IMR-90 (cell line): ENCODE data around the gene CFAP43. TPM values are rescaled to one million over a fixed set of nuclear protein-coding genes. Genes with fewer than 3 reads are reported as not detected.
A peak's percentile ranks its signal among the peaks of the same experiment; 100 is the strongest.

Experiments
- ATAC-seq: fragments of 200-7000 bp; cut with Tn5 transposase; 2 replicates; pipeline ENCODE4 v1.9.1; 2020; ENCODE audit warnings: low read depth, mild to moderate bottlenecking, moderate library complexity
- BruUV-seq: library from RNA; stranded (reverse); fragments of 400-500 nt; replicated peaks from 2 replicates; lab custom pipeline; 2021; lab: Mats Ljungman, UMichigan
- CTCF ChIA-PET: fragments of 300-600 bp; formaldehyde crosslinking; extraction: SDS; loops from one replicate; lab custom pipeline; 2021; ENCODE audit warnings: antibody characterized with exemption; lab: Yijun Ruan, JAX
- POLR2A ChIA-PET: fragments of 300-600 bp; sonication (Branson Sonifier 250); formaldehyde crosslinking; loops from one replicate; lab custom pipeline; 2022; ENCODE audit warnings: antibody characterized with exemption; ENCODE audit not compliant: unreplicated experiment; lab: Charles Lee
- DNase-seq: peaks from one replicate; pipeline ENCODE4 v3.0.0; 2013
- H2AFZ ChIP-seq: replicated peaks from 2 replicates; pipeline ENCODE3; 2013; ENCODE audit warnings: low read length, mild to moderate bottlenecking; ENCODE audit not compliant: poor library complexity
- H2AK5ac ChIP-seq: 2 replicates; pipeline ENCODE4 v1.6.1; 2013; ENCODE audit warnings: low read depth, low read length, inconsistent platforms
- H2AK9ac ChIP-seq: replicated peaks from 2 replicates; pipeline ENCODE3; 2013; ENCODE audit warnings: mild to moderate bottlenecking, low read depth, low read length, moderate library complexity; ENCODE audit not compliant: poor library complexity
- H2BK120ac ChIP-seq: 2 replicates; pipeline ENCODE4 v1.6.1; 2013; ENCODE audit warnings: low read depth, low read length, inconsistent platforms
- H2BK15ac ChIP-seq: 3 replicates; pipeline ENCODE4 v1.6.1; 2013; ENCODE audit warnings: low read depth, low read length, inconsistent platforms
- H2BK20ac ChIP-seq: 2 replicates; pipeline ENCODE4 v1.6.1; 2013; ENCODE audit warnings: low read depth, mild to moderate bottlenecking, inconsistent platforms, low read length, moderate library complexity
- H2BK5ac ChIP-seq: 2 replicates; pipeline ENCODE4 v1.6.1; 2013; ENCODE audit warnings: mild to moderate bottlenecking, low read depth, low read length, inconsistent platforms; ENCODE audit not compliant: poor library complexity, severe bottlenecking
- H3K14ac ChIP-seq: replicated peaks from 2 replicates; pipeline ENCODE4 v1.6.1; 2013; ENCODE audit warnings: low read depth, low read length, inconsistent platforms
- H3K18ac ChIP-seq: 2 replicates; pipeline ENCODE4 v1.6.1; 2013; ENCODE audit warnings: low read depth, low read length, control low read depth
- H3K23ac ChIP-seq: 2 replicates; pipeline ENCODE4 v1.6.1; 2013; ENCODE audit warnings: low read depth, low read length, inconsistent platforms
- H3K27ac ChIP-seq: 2 replicates; pipeline ENCODE4 v1.5.1; 2013; ENCODE audit warnings: mild to moderate bottlenecking, control low read depth, low read length; ENCODE audit not compliant: insufficient read depth
- H3K27me3 ChIP-seq: 2 replicates; pipeline ENCODE4 v1.6.1; 2013; ENCODE audit warnings: low read length; ENCODE audit not compliant: control insufficient read depth, insufficient read depth
- H3K36me3 ChIP-seq: 2 replicates; pipeline ENCODE4 v1.6.1; 2013; ENCODE audit warnings: low read length, mixed read lengths; ENCODE audit not compliant: control insufficient read depth, insufficient read depth
- H3K4ac ChIP-seq: 2 replicates; pipeline ENCODE4 v1.6.1; 2013; ENCODE audit warnings: low read depth, low read length, inconsistent platforms
- H3K4me1 ChIP-seq: 2 replicates; pipeline ENCODE4 v1.6.1; 2013; ENCODE audit warnings: low read length, mixed read lengths; ENCODE audit not compliant: control insufficient read depth, insufficient read depth
- H3K4me2 ChIP-seq: 2 replicates; pipeline ENCODE4 v1.6.1; 2013; ENCODE audit warnings: low read depth, mild to moderate bottlenecking, control low read depth, low read length, moderate library complexity
- H3K4me3 ChIP-seq: 2 replicates; pipeline ENCODE4 v1.5.1; 2013; ENCODE audit warnings: low read depth, mild to moderate bottlenecking, control low read depth, low read length, moderate library complexity; ENCODE audit not compliant: insufficient read depth
- H3K56ac ChIP-seq: 2 replicates; pipeline ENCODE4 v1.6.1; 2013; ENCODE audit warnings: low read length, inconsistent platforms; ENCODE audit not compliant: insufficient read depth; ENCODE audit errors: extremely low read depth
- H3K79me1 ChIP-seq, 2 experiments: 2 replicates each; pipeline ENCODE4 v1.6.1; 2013; ENCODE audit warnings: low read length in 2 of 2, inconsistent platforms in 1 of 2, low read depth in 1 of 2
- H3K9ac ChIP-seq: 2 replicates; pipeline ENCODE4 v1.6.1; 2013; ENCODE audit warnings: low read depth, low read length, control low read depth
- H3K9me1 ChIP-seq: 2 replicates; pipeline ENCODE4 v1.6.1; 2013; ENCODE audit warnings: low read length, inconsistent platforms; ENCODE audit not compliant: insufficient read depth
- H3K9me3 ChIP-seq: 2 replicates; pipeline ENCODE4 v1.6.1; 2013; ENCODE audit warnings: low read length; ENCODE audit not compliant: control insufficient read depth, insufficient read depth
- H4K20me1 ChIP-seq: 2 replicates; pipeline ENCODE4 v1.6.1; 2013; ENCODE audit warnings: low read length, inconsistent platforms; ENCODE audit not compliant: insufficient read depth
- H4K5ac ChIP-seq: 2 replicates; pipeline ENCODE4 v1.6.1; 2013; ENCODE audit warnings: mild to moderate bottlenecking, low read depth, low read length, control low read depth
- H4K8ac ChIP-seq, 2 experiments: 2 replicates each; pipeline ENCODE4 v1.6.1; 2013; ENCODE audit warnings: low read depth in 2 of 2, low read length in 2 of 2, control low read depth in 1 of 2, inconsistent platforms in 1 of 2
- H4K91ac ChIP-seq: 2 replicates; pipeline ENCODE4 v1.6.1; 2013; ENCODE audit warnings: low read depth, low read length, inconsistent platforms; ENCODE audit not compliant: insufficient read depth
- CEBPB ChIP-seq: IDR thresholded peaks from 2 replicates; pipeline ENCODE4 v1.6.1; 2012; ENCODE audit warnings: low read depth, low read length, improper control_type of control experiment
- MAZ ChIP-seq: IDR thresholded peaks from 2 replicates; pipeline ENCODE4 v1.6.1; 2012; ENCODE audit warnings: low read depth, mild to moderate bottlenecking, low read length, improper control_type of control experiment, moderate library complexity, borderline replicate concordance
- NFE2L2 ChIP-seq: fragments of 150-350 bp; IDR thresholded peaks from 2 replicates; pipeline ENCODE4 v1.6.1; 2016; ENCODE audit warnings: low read depth, mild to moderate bottlenecking, low read length
- WGBS, 2 experiments: methylation state at CpG; one replicate each; pipeline versions ENCODE4 v1.1.5 to v1.1.7; 2013; ENCODE audit warnings: missing lambda C conversion rate in 2 of 2; ENCODE audit not compliant: insufficient read length in 1 of 2; ENCODE audit errors: extremely low coverage in 2 of 2; 5-methylcytosine and 5-hydroxymethylcytosine counted together
- dilution Hi-C: fragments of 300-500 bp; cut with HindIII; formaldehyde crosslinking; loops from one replicate; pipeline ENCODE4 v1.14.3; 2018; ENCODE audit warnings: low sequenced_read_pairs; ENCODE audit not compliant: unreplicated experiment
- in situ Hi-C: fragments of 300-500 bp; cut with MboI; formaldehyde crosslinking; loops from 3 replicates; pipeline ENCODE4 v1.14.3; 2019; ENCODE audit warnings: low sequenced_read_pairs, inconsistent platforms, mixed read lengths
- intact Hi-C: fragments of 100-400 bp; cut with micrococcal nuclease; formaldehyde crosslinking; loops from 2 replicates; pipeline ENCODE4 v1.10.0; 2022
- polyA plus RNA-seq, 3 experiments: library from polyadenylated mRNA; depleted of rRNA; stranded (reverse); fragments of >200 nt; gene quantifications; 2 replicates each; pipeline ENCODE4 v1.2.3, GENCODE V29; 2012; ENCODE audit warnings: low replicate concordance in 1 of 3
- total RNA-seq: library from RNA; depleted of rRNA; stranded (reverse); fragments of >200 nt; gene quantifications from 2 replicates; pipeline ENCODE4 v1.2.3, GENCODE V29; 2012
- TF ChIP-seq, protein P1 (sequence below): fragments of 150-350 bp; IDR thresholded peaks from 2 replicates; pipeline ENCODE4 v1.6.1; 2016; ENCODE audit warnings: low read depth, mild to moderate bottlenecking, low read length, moderate library complexity, borderline replicate concordance

Gene CFAP43
- total and polyA plus RNA-seq, 2 of the 4 experiments (the other 2 are of a cell fraction): under 0.01 to 0.05 TPM

DNA sequence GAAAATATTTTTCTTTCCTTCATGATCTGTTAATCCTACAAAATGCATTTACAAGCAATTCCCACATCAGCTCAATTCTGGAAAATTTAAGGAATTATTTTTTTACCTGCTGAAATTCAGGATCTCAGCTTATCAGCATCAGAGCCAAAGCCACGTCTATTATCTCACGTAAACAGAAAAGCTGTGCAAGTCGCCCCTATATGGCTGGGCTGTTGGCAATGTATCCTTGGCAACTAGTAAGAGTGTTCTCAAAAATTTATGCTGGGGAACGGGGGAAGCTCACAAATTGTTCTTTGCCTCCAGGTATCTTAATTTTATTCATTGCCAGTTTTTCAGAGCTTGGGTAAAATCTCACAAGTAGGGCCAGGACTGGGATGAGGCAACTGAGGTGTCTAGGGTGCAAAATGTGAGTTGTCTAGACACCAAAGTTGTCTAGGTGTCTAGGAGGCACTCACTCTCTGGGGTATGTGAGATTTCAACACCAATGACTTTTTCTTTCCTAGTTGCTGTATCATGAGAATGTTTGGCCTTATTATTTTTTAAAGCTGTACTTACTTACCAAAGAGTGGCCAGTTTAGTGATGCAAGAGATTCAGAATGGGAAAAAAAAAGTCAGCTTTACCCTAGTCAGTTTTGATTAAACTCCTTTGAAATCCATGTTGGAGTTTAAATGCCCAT lies 41.9 kb upstream of the CFAP43 start:
- H2BK120ac ChIP-seq: peak overlapping the region; percentile 6; the same call in 1 of the 2 replicates
- BruUV-seq: no TSS peak
- peak overlapping the region; percentile 56; the same call in 1 of the 2 replicates for H3K18ac ChIP-seq
- H4K8ac ChIP-seq: peak overlapping the region; percentile 54 to 56; a peak in 2 of 4 replicates
- in situ Hi-C loops: no loop called here
- H3K23ac ChIP-seq: peak overlapping the region; percentile 4; the same call in 1 of the 2 replicates
- peaks cover 0 to 4% of the 10 kb centered on the region in 2 experiments; a peak in 1 of 4 replicates for H3K79me1 ChIP-seq
- H3K9me1 ChIP-seq: no peaks in the 10 kb centered on the region; the same call in 1 of the 2 replicates
- H2BK15ac ChIP-seq: 0 out of 3 replicates have a peak overlapping the region, but pooled peaks have one; percentile 1
- no peaks in the 10 kb centered on the region for H3K27me3 ChIP-seq
- no peak overlapping the region for H3K4me3 ChIP-seq
- H3K4me1 ChIP-seq: peaks cover 13% of the 10 kb centered on the region
- no peak overlapping the region; the same call in 1 of the 2 replicates for H3K27ac ChIP-seq
- peak; percentile 21 for ATAC-seq
- H2BK20ac ChIP-seq: no peak overlapping the region
- ChIA-PET CTCF (interaction anchor here (1.2 to 3.5 kb wide), 12 partner anchors 9 to 77 kb away, joined by 3 to 15 read pairs (median 5); partner anchors contain the start of gene GSTO1), POLR2A (interaction anchor here (0.7 kb wide), 1 partner anchor 367 kb away, joined by 3 read pairs; no protein-coding TSS in a partner anchor)
- intact Hi-C loops: no loop called here
- dilution Hi-C loops: no loop called here
- H2BK5ac ChIP-seq: peak overlapping the region; percentile 73
- TF ChIP-seq CEBPB (peak; percentile 69), MAZ (no peak), NFE2L2 (no peak)
- TF ChIP-seq, protein P1, sequence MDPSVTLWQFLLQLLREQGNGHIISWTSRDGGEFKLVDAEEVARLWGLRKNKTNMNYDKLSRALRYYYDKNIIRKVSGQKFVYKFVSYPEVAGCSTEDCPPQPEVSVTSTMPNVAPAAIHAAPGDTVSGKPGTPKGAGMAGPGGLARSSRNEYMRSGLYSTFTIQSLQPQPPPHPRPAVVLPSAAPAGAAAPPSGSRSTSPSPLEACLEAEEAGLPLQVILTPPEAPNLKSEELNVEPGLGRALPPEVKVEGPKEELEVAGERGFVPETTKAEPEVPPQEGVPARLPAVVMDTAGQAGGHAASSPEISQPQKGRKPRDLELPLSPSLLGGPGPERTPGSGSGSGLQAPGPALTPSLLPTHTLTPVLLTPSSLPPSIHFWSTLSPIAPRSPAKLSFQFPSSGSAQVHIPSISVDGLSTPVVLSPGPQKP: no peak
- H4K5ac ChIP-seq: peak overlapping the region; percentile 38; the same call in 1 of the 2 replicates
- H3K9ac ChIP-seq: peak overlapping the region; percentile 47; the same call in 1 of the 2 replicates
- peak overlapping the region; percentile 85 for H2AFZ ChIP-seq
- H4K91ac ChIP-seq: no peak overlapping the region
- H3K14ac ChIP-seq: 0 out of 2 replicates have a peak overlapping the region, but pooled peaks have one; percentile 34
- no peaks in the 10 kb centered on the region for H4K20me1 ChIP-seq
- peak overlapping the region; percentile 14; the same call in 1 of the 2 replicates for H3K4ac ChIP-seq
- no peak overlapping the region for H2AK5ac ChIP-seq
- no peak for DNase-seq
- H3K36me3 ChIP-seq: peaks cover 1% of the 10 kb centered on the region; the same call in 1 of the 2 replicates
- H3K56ac ChIP-seq: no peak overlapping the region
- 95% methylated on average over 3 of the region's 4 CpGs; no CpG with 5 or more reads in 1 of the 2 experiments for WGBS, 2 experiments
- no peaks in the 10 kb centered on the region for H3K9me3 ChIP-seq
- H3K4me2 ChIP-seq: peak overlapping the region; percentile 83
- no peak overlapping the region for H2AK9ac ChIP-seq
